Neural progenitor cell (in vitro differentiated cells): Measurements from ENCODE around the gene BOC. TPM values are rescaled to one million over a fixed set of nuclear protein-coding genes. Genes with fewer than 3 reads are reported as not detected.

Source experiments
- DNase-seq: peaks from one replicate; pipeline ENCODE4 v3.0.0-alpha.2; 2016; ENCODE audit warnings: low spot score
- H2AFZ ChIP-seq: fragments of 200-600 bp; sonication (generic); replicated peaks from 2 replicates; pipeline ENCODE4 v1.6.1; 2016; ENCODE audit warnings: antibody characterized with exemption
- H3F3A ChIP-seq: fragments of 200-600 bp; sonication (generic); 2 replicates; pipeline ENCODE4 v1.6.1; 2016; ENCODE audit warnings: antibody characterized with exemption, low read depth
- H3K27ac ChIP-seq: fragments of 200-600 bp; sonication (generic); 2 replicates; pipeline ENCODE4 v1.5.1; 2016; ENCODE audit warnings: mild to moderate bottlenecking
- H3K27me3 ChIP-seq: fragments of 200-600 bp; sonication (generic); 2 replicates; pipeline ENCODE4 v1.6.1; 2016; ENCODE audit warnings: mild to moderate bottlenecking, moderate library complexity
- H3K36me3 ChIP-seq: fragments of 200-600 bp; sonication (generic); 2 replicates; pipeline ENCODE4 v1.5.1; 2016
- H3K4me1 ChIP-seq: fragments of 200-600 bp; sonication (generic); 2 replicates; pipeline ENCODE4 v1.6.1; 2016; ENCODE audit warnings: mixed run types
- H3K4me2 ChIP-seq: fragments of 200-600 bp; sonication (generic); 2 replicates; pipeline ENCODE4 v1.6.1; 2016
- H3K4me3 ChIP-seq: fragments of 200-600 bp; sonication (generic); 2 replicates; pipeline ENCODE4 v1.5.1; 2016
- H3K79me2 ChIP-seq: fragments of 200-600 bp; sonication (generic); 2 replicates; pipeline ENCODE4 v1.6.1; 2016; ENCODE audit warnings: low read depth
- H3K9ac ChIP-seq: fragments of 200-600 bp; sonication (generic); 2 replicates; pipeline ENCODE4 v1.6.1; 2016
- H3K9me3 ChIP-seq: fragments of 200-600 bp; sonication (generic); 2 replicates; pipeline ENCODE4 v1.5.1; 2016; ENCODE audit warnings: low read depth
- H4K20me1 ChIP-seq: fragments of 200-600 bp; sonication (generic); 2 replicates; pipeline ENCODE4 v1.6.1; 2016; ENCODE audit warnings: low read depth
- H3K27ac Mint-ChIP-seq: 3 replicates; pipeline ENCODE4 v1.8.0; 2021; ENCODE audit warnings: mixed read lengths
- H3K27me3 Mint-ChIP-seq: 2 replicates; pipeline ENCODE4 v1.8.0; 2022; ENCODE audit warnings: low read depth, mild to moderate bottlenecking, inconsistent platforms, moderate library complexity, mixed read lengths; ENCODE audit not compliant: insufficient read depth
- H3K36me3 Mint-ChIP-seq: 3 replicates; pipeline ENCODE4 v1.8.0; 2021; ENCODE audit warnings: mixed read lengths
- H3K4me1 Mint-ChIP-seq: 3 replicates; pipeline ENCODE4 v1.8.0; 2021; ENCODE audit warnings: mixed read lengths
- H3K4me3 Mint-ChIP-seq: 3 replicates; pipeline ENCODE4 v1.8.0; 2021; ENCODE audit warnings: mild to moderate bottlenecking, moderate library complexity, mixed read lengths
- H3K9me3 Mint-ChIP-seq: 3 replicates; pipeline ENCODE4 v1.8.0; 2020; ENCODE audit warnings: mixed read lengths
- CTCF ChIP-seq: fragments of 200-600 bp; sonication (generic); IDR thresholded peaks from 2 replicates; pipeline ENCODE4 v1.5.1; 2017; ENCODE audit warnings: antibody characterized with exemption, mild to moderate bottlenecking
- EZH2 ChIP-seq: fragments of 200-600 bp; sonication (generic); IDR thresholded peaks from 2 replicates; pipeline ENCODE4 v1.6.1; 2017; ENCODE audit warnings: antibody characterized with exemption, mild to moderate bottlenecking, moderate library complexity
- EZH2phosphoT487 ChIP-seq: fragments of 200-600 bp; sonication (generic); IDR thresholded peaks from 2 replicates; pipeline ENCODE4 v1.6.1; 2017; ENCODE audit warnings: antibody characterized with exemption
- total RNA-seq: library from RNA; depleted of rRNA; stranded (reverse); fragments of >200 nt; gene quantifications from 2 replicates; pipeline ENCODE4 v1.2.3, GENCODE V29; 2015; ENCODE audit warnings: low replicate concordance

The BOC gene
- total RNA-seq, 1 donor from 2014 or later, result 35.2 TPM

GRCh38 chr3:113277414-113277813 lies 66.1 kb downstream of the BOC start:
- H3K4me3 ChIP-seq, result no peak overlapping the region
- no peaks in the 10 kb centered on the region for H3K9me3 ChIP-seq
- no peaks in the 10 kb centered on the region for H3K79me2 ChIP-seq
- no peak for DNase-seq
- H3K4me1 ChIP-seq, result peaks cover 32% of the 10 kb centered on the region
- H2AFZ ChIP-seq, result no peak overlapping the region
- Mint-ChIP-seq H3K27ac (peak overlapping the region; percentile 60), H3K4me1 (peaks cover 50% of the 10 kb centered on the region), H3K9me3 (no peaks in the 10 kb centered on the region), H3K27me3 (peaks cover 17% of the 10 kb centered on the region), H3K4me3 (no peak overlapping the region), H3K36me3 (peaks cover 77% of the 10 kb centered on the region)
- peaks cover 18% of the 10 kb centered on the region for H4K20me1 ChIP-seq
- H3K36me3 ChIP-seq, result peaks cover 11% of the 10 kb centered on the region
- H3K9ac ChIP-seq, result no peak overlapping the region
- peaks cover 28% of the 10 kb centered on the region for H3F3A ChIP-seq
- H3K4me2 ChIP-seq, result no peak overlapping the region
- H3K27me3 ChIP-seq, result no peaks in the 10 kb centered on the region
- H3K27ac ChIP-seq, result no peak overlapping the region
- no peak for TF ChIP-seq EZH2
- TF ChIP-seq CTCF, result no peak
- no peak for TF ChIP-seq EZH2phosphoT487

- H2AFZ ChIP-seq, result no peak overlapping the region
- H3K9ac ChIP-seq, result no peak overlapping the region
- H3K27me3 Mint-ChIP-seq, result peaks cover 16% of the 10 kb centered on the region
- TF ChIP-seq CTCF, result no peak
- TF ChIP-seq EZH2, result no peak
- TF ChIP-seq EZH2phosphoT487, result no peak
- no peak overlapping the region for H3K4me3 Mint-ChIP-seq
- no peaks in the 10 kb centered on the region for H3K9me3 ChIP-seq
- H4K20me1 ChIP-seq, result peaks cover 18% of the 10 kb centered on the region
- no peak overlapping the region for H3K4me2 ChIP-seq
- peaks cover 28% of the 10 kb centered on the region for H3F3A ChIP-seq
- DNase-seq, result no peak
- H3K36me3 Mint-ChIP-seq, result peaks cover 78% of the 10 kb centered on the region
- H3K4me3 ChIP-seq, result no peak overlapping the region
- H3K27ac Mint-ChIP-seq, result peak overlapping the region; percentile 90
- H3K4me1 ChIP-seq, result peaks cover 32% of the 10 kb centered on the region
- H3K79me2 ChIP-seq, result no peaks in the 10 kb centered on the region
- no peaks in the 10 kb centered on the region for H3K9me3 Mint-ChIP-seq
- H3K27me3 ChIP-seq, result no peaks in the 10 kb centered on the region
- peaks cover 47% of the 10 kb centered on the region for H3K4me1 Mint-ChIP-seq
- H3K36me3 ChIP-seq, result peaks cover 9% of the 10 kb centered on the region
- no peak overlapping the region for H3K27ac ChIP-seq
Observed at GRCh38 chr3:113277941-113278598, 66.7 kb downstream of the BOC start.

GRCh38 chr3:113278599-113278955 lies 67.2 kb downstream of the BOC start:
- no peak for TF ChIP-seq CTCF
- TF ChIP-seq EZH2, result no peak
- TF ChIP-seq EZH2phosphoT487, result no peak
- peaks cover 44% of the 10 kb centered on the region for H3K4me1 Mint-ChIP-seq
- Histone ChIP-seq H3K36me3 (peaks cover 5% of the 10 kb centered on the region), H3K27me3 (no peaks in the 10 kb centered on the region), H3K9ac (no peak overlapping the region), H3K4me2 (no peak overlapping the region), H3K9me3 (no peaks in the 10 kb centered on the region), H2AFZ (no peak overlapping the region), H3F3A (peaks cover 28% of the 10 kb centered on the region), H3K4me1 (peaks cover 32% of the 10 kb centered on the region), H3K79me2 (no peaks in the 10 kb centered on the region), H4K20me1 (peaks cover 18% of the 10 kb centered on the region), H3K27ac (no peak overlapping the region), H3K4me3 (no peak overlapping the region)
- peak overlapping the region; percentile 90 for H3K27ac Mint-ChIP-seq
- no peak for DNase-seq
- peaks cover 14% of the 10 kb centered on the region for H3K27me3 Mint-ChIP-seq
- H3K9me3 Mint-ChIP-seq, result no peaks in the 10 kb centered on the region
- H3K4me3 Mint-ChIP-seq, result no peak overlapping the region
- H3K36me3 Mint-ChIP-seq, result peaks cover 79% of the 10 kb centered on the region
